Glomerular endothelial cell (primary cell): Measurements from ENCODE around the gene ANKRD13A. TPM values are rescaled to one million over a fixed set of nuclear protein-coding genes. Genes with fewer than 3 reads are reported as not detected.
"Not testable (repeated sequence)": the region's sequence is repeated elsewhere in the genome, so short reads cannot be mapped to it uniquely, and the experiment has no call there.

Experiments used
- DNase-seq: peaks from one replicate; pipeline ENCODE4 v3.0.0-alpha.2; 2011; ENCODE audit warnings: low read depth, low spot score; ENCODE audit errors: extremely low read depth
- total RNA-seq: library from RNA; depleted of rRNA; stranded (reverse); fragments of >200 nt; gene quantifications from 2 replicates; pipeline ENCODE4 v1.2.3, GENCODE V29; 2015

The ANKRD13A gene
- total RNA-seq, 1 donor from 2014 or later: 62.4 TPM

GRCh38 chr12:110046451-110047187 lies 47.4 kb downstream of the ANKRD13A start:
- DNase-seq: no peak

GRCh38 chr12:110047297-110047940 lies 48.2 kb downstream of the ANKRD13A start:
- no peak for DNase-seq

- peak; percentile 91 for DNase-seq
Measured at GRCh38 chr12:110048242-110049027, 49.2 kb downstream of the ANKRD13A start, which contains the start of gene C12orf76. C12orf76 (minus strand) TSS chr12:110048522; CDS start chr12:110048495, 27 bp downstream.

- not testable (repeated sequence) for DNase-seq
Measured at GRCh38 chr12:110049034-110049433, 49.8 kb downstream of the ANKRD13A start.

DNA sequence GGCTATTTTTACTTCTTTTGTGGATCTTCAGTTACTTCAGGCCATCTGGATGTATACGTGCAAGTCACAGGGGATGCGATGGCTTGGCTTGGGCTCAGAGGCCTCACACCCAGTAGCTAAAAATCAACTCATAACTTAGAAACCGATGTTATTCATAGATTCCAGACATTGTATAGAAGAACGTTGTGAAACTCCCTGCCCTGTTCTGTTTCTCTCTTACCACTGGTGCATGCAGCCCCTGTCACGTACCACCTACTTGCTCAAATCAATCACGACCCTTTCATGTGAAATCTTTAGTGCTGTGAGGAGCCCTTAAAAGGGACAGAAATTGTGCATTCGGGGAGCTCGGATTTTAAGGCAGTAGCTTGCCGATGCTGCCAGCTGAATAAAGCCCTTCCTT lies 50.4 kb downstream of the ANKRD13A start:
- not testable (repeated sequence) for DNase-seq

DNA sequence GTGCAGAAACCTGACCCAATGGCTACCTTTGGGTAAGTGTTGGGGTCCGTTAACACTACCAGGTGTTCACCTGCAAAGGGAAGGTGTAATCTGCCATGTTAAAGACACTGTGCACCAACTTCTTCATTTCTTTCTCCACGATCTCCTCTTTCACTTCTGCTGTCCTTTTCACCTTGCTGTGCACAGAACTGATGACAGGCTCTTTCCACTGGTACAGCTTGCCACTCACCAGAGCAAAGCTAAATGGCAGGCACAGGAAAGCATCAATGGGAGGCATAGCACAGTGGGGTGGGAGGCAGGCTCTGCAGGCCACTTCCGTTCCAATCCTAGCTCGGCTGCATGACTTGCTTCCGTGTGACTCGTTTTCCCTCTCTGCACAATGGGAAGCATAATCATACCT lies 51.7 kb downstream of the ANKRD13A start:
- DNase-seq: no peak

GRCh38 chr12:110055375-110056352 lies 56.4 kb downstream of the ANKRD13A start:
- not testable (repeated sequence) for DNase-seq

- not testable (repeated sequence) for DNase-seq
Measured at GRCh38 chr12:110056643-110057042, 57.4 kb downstream of the ANKRD13A start.

GRCh38 chr12:110058875-110059615 lies 59.8 kb downstream of the ANKRD13A start:
- DNase-seq: no peak

DNA sequence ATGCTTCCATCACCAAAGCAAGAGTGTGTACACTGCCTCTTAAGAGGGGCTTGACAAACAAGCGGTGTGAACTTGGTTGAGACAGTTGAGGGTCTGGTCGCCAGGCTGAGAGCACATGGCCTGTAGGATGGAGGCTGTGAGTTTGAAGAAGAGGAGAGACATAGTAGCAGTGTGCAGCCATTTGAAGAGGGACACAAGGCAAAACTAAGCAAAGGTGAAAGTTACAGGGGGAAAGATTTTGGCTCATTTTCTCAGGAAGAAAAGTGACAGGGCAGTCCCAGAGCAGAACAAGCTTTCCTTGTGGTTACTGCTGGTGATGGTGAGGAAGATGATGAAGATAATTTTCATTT lies 60.4 kb downstream of the ANKRD13A start:
- DNase-seq: no peak

- DNase-seq: no peak
Measured at GRCh38 chr12:110062241-110062640, 63.0 kb downstream of the ANKRD13A start.

DNA sequence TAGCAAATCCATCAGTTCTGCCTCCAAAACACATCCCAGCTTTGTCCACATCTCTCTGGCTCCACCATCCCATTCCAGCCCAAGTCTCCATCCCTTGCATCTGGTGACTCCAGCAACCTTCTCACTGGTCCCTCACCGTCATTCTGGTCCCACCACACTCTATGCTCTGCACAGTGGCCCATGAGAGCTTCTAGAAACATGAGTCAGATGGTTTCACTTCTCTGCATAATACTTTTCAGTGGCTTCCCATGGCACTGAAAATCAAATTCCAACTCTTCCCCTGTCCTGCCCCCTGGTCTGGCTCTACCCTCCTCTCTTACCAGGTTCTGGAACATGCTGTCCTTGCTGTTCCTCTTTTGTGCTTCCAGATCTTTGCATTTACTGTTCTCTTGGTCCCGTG lies 66.3 kb downstream of the ANKRD13A start:
- no peak for DNase-seq

DNA sequence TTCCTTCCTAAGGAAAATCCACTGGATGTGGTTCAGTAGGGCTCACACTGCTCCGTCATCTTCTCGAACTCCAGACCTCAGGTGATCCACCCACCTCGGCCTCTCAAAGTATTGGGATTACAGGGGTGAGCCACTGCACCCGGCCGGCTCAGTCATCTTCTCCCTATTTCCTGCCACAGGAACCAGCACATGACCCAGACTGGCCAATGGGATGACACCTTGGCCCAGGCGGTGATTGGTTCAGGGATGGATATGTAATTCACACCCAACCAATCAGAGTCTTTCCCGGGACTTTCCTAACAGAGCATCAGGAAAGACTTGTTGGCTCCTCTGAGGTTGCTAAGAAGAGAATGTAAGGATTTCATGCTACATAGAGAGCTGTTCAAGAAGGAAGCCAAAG lies 68.3 kb downstream of the ANKRD13A start:
- DNase-seq: no peak

GRCh38 chr12:110068115-110068514 lies 68.9 kb downstream of the ANKRD13A start:
- DNase-seq: not testable (repeated sequence)

DNA sequence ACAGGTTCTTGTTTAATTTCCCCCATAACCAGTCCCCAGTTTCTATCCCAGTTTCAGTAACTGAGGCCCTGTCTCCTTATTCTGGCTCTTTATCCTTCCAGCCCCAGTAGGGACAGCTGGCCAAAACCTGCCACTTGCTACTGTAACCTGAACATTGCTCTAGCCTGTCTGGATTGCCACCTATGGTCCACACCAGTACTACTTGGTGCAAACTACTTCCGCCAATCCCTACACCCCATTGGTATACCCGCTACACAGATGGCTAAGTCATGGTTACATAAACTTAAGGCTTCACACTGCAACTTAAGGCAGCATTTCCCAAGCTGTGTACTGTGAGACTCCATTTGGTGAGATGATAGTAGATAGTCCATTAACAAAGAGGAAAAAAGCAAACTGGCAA lies 69.4 kb downstream of the ANKRD13A start:
- no peak for DNase-seq

DNA sequence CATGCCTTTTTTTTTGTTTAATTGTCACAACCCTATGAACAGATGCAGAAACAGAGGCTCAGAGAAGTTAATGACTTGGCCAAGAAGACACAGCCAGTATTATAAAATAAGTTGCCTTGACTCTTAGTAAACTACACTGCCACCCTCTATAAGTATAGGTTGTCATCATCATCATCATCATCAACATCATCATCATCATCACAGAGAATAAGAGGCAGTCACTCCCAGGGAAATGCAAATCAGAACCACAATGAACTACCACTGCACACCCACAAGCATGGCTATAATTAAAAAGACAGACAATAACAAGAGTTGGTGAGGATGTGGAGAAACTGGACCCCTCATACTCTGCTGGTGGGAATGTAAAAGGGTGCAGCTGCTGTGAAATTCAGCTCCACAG lies 72.3 kb downstream of the ANKRD13A start:
- no peak for DNase-seq

GRCh38 chr12:110071967-110072366 lies 72.7 kb downstream of the ANKRD13A start:
- no peak for DNase-seq

GRCh38 chr12:110072636-110073035 lies 73.4 kb downstream of the ANKRD13A start:
- DNase-seq: not testable (repeated sequence)

DNA sequence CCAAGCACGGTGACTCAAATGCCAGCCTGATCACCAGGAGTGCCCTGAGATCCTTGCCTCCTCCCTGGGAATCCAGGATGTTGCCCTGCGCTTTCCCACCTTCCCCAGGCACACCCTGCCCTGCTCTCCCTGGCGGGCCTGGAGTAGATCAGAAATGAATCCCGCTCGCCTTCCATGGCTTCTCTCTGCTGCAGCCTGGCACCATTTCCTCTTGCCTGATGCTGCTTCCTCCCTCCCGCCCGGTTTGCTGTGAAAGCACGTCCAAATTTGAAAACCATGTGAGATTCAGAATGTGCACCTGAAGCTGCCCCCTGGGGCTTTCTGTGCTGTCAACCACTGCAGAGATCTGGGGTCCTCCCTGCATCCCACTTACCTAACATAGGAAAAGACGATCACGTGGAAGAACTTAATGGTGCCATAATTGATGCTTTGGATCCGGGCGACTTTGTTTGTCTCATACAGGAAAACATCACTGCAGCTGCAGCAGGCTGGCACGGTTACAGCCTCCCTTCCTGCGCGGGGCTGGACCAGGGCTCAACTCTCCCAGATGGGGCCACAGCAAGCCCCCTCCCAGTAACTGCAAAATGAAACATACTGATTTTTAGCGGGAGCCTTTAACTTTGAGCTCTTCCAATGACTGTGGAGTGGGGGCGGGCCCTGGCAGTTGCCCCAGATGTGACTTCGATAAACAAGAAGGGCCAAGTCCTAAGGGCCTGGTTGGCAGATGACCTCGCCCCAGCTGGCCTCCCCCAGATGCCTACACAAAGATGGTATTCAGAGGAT lies 74.0 kb downstream of the ANKRD13A start:
- DNase-seq: no peak
